HL-60 (cell line): ENCODE measurements around the gene COLQ.
A peak's percentile ranks its signal among the peaks of the same experiment; 100 is the strongest.

Experiments used
- DNase-seq, 2 experiments: peaks; one replicate each; pipeline ENCODE4 v3.0.0-alpha.2; 2010 to 2020; ENCODE audit warnings: low read depth in 1 of 2, low spot score in 1 of 2
- H3K27ac ChIP-seq: fragments of 250-450 bp; sonication (Bioruptor Pico); replicated peaks from 2 replicates; pipeline ENCODE4 v1.5.1; 2020; ENCODE audit warnings: mild to moderate bottlenecking, moderate library complexity
- H3K27me3 ChIP-seq: fragments of 250-450 bp; sonication (Bioruptor Pico); 2 replicates; pipeline ENCODE4 v1.5.1; 2021; ENCODE audit warnings: mild to moderate bottlenecking, moderate library complexity; ENCODE audit not compliant: insufficient read depth, poor library complexity, severe bottlenecking
- H3K4me3 ChIP-seq: replicated peaks from 2 replicates; pipeline ENCODE4 v1.5.1; 2011; ENCODE audit warnings: mild to moderate bottlenecking, control low read depth, low read length; ENCODE audit not compliant: insufficient read depth
- GABPA ChIP-seq: IDR thresholded peaks from 2 replicates; pipeline ENCODE4 v1.6.1; 2012; ENCODE audit warnings: low read depth
- POLR2AphosphoS5 ChIP-seq: IDR thresholded peaks from 2 replicates; pipeline ENCODE4 v1.6.1; 2012; ENCODE audit warnings: low read depth
- SPI1 ChIP-seq: IDR thresholded peaks from 2 replicates; pipeline ENCODE4 v1.6.1; 2012; ENCODE audit warnings: low read depth, mild to moderate bottlenecking, borderline replicate concordance
- long read RNA-seq: library from polyadenylated mRNA; unstranded; transcript quantifications from one replicate; pipeline ENCODE4 v2.0.0, GENCODE V29; 2020
- TF ChIP-seq, protein P1 (sequence below): IDR thresholded peaks from 2 replicates; pipeline ENCODE4 v1.6.1; 2012; ENCODE audit warnings: low read depth; ENCODE audit not compliant: insufficient replicate concordance
- TF ChIP-seq, protein P2 (sequence below): IDR thresholded peaks from one replicate; pipeline ENCODE4 v1.5.1; 2011; ENCODE audit warnings: low read length, control low read depth, inconsistent platforms; ENCODE audit not compliant: insufficient read depth

COLQ gene
- long read RNA-seq, partial matches to known transcripts = 2 of 4 reads
- long read RNA-seq, other reads (novel, unspliced or antisense) = 2 of 4 reads

DNA sequence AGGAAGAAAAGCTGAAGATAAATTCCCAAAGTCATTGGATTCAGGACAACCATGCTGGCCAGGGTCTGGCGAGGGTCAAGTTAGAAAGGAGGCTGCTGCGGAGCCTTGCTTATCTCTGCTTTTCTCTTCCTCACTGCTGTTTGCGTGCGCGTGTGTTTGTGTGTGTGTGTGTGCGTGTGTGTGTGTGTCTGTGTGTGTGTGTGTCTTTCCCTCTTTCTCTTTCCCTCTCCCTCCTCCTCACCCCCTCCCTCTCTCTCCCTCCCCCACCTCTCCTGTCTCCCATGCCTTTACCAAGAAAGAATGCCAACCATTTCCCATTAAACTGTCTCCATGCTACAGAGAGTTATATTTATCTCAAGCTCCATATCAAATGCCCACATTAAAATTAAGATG lies at the start of gene COLQ:
COLQ (minus strand) TSS at position 134 of the 393 bp plus-strand sequence; CDS start at position 53, 81 bp downstream.
- TF ChIP-seq SPI1 (no peak), POLR2AphosphoS5 (no peak), GABPA (no peak)
- TF ChIP-seq, protein P1, sequence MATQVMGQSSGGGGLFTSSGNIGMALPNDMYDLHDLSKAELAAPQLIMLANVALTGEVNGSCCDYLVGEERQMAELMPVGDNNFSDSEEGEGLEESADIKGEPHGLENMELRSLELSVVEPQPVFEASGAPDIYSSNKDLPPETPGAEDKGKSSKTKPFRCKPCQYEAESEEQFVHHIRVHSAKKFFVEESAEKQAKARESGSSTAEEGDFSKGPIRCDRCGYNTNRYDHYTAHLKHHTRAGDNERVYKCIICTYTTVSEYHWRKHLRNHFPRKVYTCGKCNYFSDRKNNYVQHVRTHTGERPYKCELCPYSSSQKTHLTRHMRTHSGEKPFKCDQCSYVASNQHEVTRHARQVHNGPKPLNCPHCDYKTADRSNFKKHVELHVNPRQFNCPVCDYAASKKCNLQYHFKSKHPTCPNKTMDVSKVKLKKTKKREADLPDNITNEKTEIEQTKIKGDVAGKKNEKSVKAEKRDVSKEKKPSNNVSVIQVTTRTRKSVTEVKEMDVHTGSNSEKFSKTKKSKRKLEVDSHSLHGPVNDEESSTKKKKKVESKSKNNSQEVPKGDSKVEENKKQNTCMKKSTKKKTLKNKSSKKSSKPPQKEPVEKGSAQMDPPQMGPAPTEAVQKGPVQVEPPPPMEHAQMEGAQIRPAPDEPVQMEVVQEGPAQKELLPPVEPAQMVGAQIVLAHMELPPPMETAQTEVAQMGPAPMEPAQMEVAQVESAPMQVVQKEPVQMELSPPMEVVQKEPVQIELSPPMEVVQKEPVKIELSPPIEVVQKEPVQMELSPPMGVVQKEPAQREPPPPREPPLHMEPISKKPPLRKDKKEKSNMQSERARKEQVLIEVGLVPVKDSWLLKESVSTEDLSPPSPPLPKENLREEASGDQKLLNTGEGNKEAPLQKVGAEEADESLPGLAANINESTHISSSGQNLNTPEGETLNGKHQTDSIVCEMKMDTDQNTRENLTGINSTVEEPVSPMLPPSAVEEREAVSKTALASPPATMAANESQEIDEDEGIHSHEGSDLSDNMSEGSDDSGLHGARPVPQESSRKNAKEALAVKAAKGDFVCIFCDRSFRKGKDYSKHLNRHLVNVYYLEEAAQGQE = no peak
- TF ChIP-seq, protein P2, sequence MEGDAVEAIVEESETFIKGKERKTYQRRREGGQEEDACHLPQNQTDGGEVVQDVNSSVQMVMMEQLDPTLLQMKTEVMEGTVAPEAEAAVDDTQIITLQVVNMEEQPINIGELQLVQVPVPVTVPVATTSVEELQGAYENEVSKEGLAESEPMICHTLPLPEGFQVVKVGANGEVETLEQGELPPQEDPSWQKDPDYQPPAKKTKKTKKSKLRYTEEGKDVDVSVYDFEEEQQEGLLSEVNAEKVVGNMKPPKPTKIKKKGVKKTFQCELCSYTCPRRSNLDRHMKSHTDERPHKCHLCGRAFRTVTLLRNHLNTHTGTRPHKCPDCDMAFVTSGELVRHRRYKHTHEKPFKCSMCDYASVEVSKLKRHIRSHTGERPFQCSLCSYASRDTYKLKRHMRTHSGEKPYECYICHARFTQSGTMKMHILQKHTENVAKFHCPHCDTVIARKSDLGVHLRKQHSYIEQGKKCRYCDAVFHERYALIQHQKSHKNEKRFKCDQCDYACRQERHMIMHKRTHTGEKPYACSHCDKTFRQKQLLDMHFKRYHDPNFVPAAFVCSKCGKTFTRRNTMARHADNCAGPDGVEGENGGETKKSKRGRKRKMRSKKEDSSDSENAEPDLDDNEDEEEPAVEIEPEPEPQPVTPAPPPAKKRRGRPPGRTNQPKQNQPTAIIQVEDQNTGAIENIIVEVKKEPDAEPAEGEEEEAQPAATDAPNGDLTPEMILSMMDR = no peak
- no peak within 1 kb of the TSS for H3K27ac ChIP-seq
- DNase-seq = no peak
- peak within 1 kb of the TSS; percentile 21 for H3K4me3 ChIP-seq
- no peaks in the 10 kb centered on the region for H3K27me3 ChIP-seq

DNA sequence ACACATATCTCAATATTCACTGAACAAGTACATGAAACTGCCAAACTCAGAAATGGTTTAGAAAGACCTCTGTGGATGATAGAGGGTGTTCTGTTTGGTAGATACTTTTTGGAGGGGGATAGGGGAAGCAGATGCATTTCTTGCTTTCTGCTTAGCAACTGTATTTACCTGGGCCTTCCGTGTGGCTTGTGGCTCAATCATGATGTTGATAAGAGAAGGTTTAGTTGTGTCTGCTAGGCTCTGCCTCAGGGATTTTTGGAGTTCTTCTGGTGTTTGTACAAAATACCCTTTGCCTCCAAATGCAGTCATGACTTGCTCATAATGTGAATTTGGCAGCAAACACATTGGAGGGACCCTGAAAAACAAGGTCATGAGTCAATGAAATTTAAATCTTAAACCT lies 41.7 kb upstream of the COLQ start:
- DNase-seq = no peak

DNA sequence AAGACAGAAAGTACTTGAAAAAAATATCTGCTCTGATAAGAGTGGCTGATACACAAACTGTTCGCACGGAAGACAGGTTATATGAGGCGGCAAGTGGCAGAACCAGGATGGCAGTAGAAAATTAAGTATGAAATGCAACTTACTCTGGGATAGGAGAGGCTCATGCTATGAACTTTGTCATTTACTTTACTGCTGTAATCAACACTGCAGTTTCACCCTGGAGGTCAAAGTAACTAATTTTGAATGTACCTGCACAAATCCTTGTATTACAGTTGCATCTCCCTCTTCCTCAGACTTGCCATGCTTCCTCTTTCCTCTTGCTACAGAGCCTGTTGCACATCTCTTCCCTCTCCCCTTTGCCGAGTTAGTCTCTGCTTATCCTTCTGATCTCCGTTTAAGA lies 41.1 kb upstream of the COLQ start:
- TF ChIP-seq, protein P1 = no peak
- TF ChIP-seq SPI1 (no peak), POLR2AphosphoS5 (no peak)
- TF ChIP-seq, protein P2 = no peak
- no peaks in the 10 kb centered on the region for H3K27me3 ChIP-seq
- DNase-seq = no peak
- no peak overlapping the region for H3K4me3 ChIP-seq
- no peak overlapping the region for H3K27ac ChIP-seq

More for the DNA sequence above, 41.7 kb upstream of the COLQ start:
- Histone ChIP-seq H3K4me3 (no peak overlapping the region), H3K27me3 (no peaks in the 10 kb centered on the region), H3K27ac (no peak overlapping the region)
- TF ChIP-seq GABPA = no peak
- TF ChIP-seq SPI1 = no peak
- TF ChIP-seq, protein P2 = no peak
- TF ChIP-seq, protein P1 = no peak
- TF ChIP-seq POLR2AphosphoS5 = no peak
